ENCODE results near the gene MON1B. TPM values are rescaled to one million over a fixed set of nuclear protein-coding genes. Genes with fewer than 3 reads are reported as not detected.
A peak's percentile ranks its signal among the peaks of the same experiment; 100 is the strongest.
"Not testable (repeated sequence)": the region's sequence is repeated elsewhere in the genome, so short reads cannot be mapped to it uniquely, and the experiment has no call there.

Gene MON1B
- total RNA-seq, 2 experiments from 2014 or later: 58.0 to 63.4 TPM

DNA sequence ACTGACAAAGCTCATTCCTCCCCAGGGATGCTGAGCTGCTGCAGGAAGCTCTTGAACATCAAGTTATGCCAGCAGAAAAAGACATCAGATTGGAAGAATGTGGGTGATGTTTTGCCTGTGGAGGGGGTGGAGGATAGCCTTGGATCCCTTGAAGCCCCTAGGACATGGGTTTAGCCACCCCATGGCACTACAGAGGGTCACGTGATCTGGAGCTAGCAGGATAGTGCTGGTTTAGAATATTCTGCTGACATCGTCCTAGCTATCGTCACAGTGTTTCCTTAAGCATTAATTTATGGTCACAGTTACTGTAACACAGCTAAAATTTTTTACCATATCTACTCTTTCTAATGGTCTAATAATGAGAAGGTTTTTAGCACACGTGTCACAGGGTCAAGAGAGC is 20.2 kb upstream of the MON1B start:
- ATAC-seq: no peak
- Mint-ChIP-seq H3K27ac (no peak overlapping the region), H3K9me3 (ENCODE audit: low read depth) (no peaks in the 10 kb centered on the region), H3K4me3 (no peak overlapping the region), H3K36me3 (ENCODE audit: low read depth) (no peaks in the 10 kb centered on the region), H3K4me1 (no peaks in the 10 kb centered on the region), H3K27me3 (peaks cover 42% of the 10 kb centered on the region)
- CTCF ChIA-PET: interaction anchor here (0.6 to 4.0 kb wide), 27 partner anchors 10 to 1583 kb away, joined by 3 to 30 read pairs (median 4); no protein-coding TSS in a partner anchor
- intact Hi-C loops (cut with DNase I, micrococcal nuclease): loop anchor here in 1 of 2 experiments (1.0 to 10.0 kb wide), 4 partner anchors 126 to 1382 kb away; no protein-coding TSS in a partner anchor
- no peak for DNase-seq
- POLR2A ChIA-PET: interaction anchor here (0.6 kb wide), 1 partner anchor 76 kb away, joined by 3 read pairs; no protein-coding TSS in a partner anchor

DNA sequence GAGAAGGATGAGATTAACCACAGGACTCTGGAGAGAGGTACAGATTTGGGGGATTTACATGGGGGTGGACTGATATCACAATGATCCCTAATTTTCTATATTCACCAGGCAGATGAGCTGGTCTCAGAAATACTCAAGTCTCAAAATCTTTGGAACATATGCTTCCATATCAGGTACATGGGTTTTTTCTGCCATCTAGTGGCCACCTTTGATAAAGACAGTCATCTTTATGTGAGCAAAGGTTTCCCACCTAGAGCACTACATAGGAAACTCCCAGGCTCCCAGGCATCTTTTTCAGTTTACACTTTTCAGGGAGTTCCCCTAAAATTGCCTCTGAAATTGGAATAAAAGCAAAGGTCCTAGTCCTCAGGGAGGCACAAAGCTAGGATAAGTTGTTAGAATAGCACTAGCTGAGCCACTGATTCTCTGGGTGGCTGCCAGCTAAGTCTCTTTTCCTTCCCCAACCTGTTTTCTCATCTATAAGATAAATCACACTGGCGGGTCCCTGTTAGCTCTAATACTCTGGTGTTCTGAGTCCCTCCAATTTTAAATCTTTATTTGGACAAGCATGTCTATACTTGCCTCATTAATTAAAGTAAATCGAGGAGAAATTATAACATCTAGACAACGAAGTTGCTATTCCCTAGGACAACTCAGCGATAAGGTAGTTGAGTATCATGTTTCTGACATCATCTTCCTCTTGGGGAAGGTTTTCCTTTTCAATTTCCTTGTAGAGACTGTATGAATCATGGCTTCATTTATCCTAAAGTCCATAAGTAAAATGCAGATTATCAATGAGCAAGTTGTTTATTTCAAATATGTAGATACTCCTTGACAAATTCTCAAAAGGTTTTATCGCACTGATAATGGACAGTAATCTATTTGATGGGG is 19.0 kb upstream of the MON1B start:
- Mint-ChIP-seq H3K4me1 (no peaks in the 10 kb centered on the region), H3K4me3 (no peak overlapping the region), H3K9me3 (ENCODE audit: low read depth) (no peaks in the 10 kb centered on the region), H3K36me3 (ENCODE audit: low read depth) (no peaks in the 10 kb centered on the region), H3K27ac (no peak overlapping the region), H3K27me3 (peaks cover 47% of the 10 kb centered on the region)
- intact Hi-C loops (cut with DNase I, micrococcal nuclease): loop anchor here in 1 of 2 experiments (1.0 to 10.0 kb wide), 5 partner anchors 127 to 1383 kb away; no protein-coding TSS in a partner anchor
- CTCF ChIA-PET: interaction anchor here (0.7 to 4.0 kb wide), 23 partner anchors 9 to 1408 kb away, joined by 3 to 30 read pairs (median 4); no protein-coding TSS in a partner anchor
- DNase-seq (peak; percentile 27), ATAC-seq (peak; percentile 57)
- POLR2A ChIA-PET: interaction anchor here (0.6 kb wide), 1 partner anchor 78 kb away, joined by 3 read pairs; no protein-coding TSS in a partner anchor

- ChIA-PET POLR2A (no interaction called here), CTCF (interaction anchor here (1.0 kb wide), 1 partner anchor 1385 kb away, joined by 3 read pairs; no protein-coding TSS in a partner anchor)
- DNase-seq (no peak), ATAC-seq (no peak)
- H3K27me3 Mint-ChIP-seq: peaks cover 46% of the 10 kb centered on the region
- H3K9me3 Mint-ChIP-seq (ENCODE audit: low read depth): no peaks in the 10 kb centered on the region
- intact Hi-C loops (cut with DNase I, micrococcal nuclease): loop anchor here in 1 of 2 experiments (1.0 to 10.0 kb wide), 3 partner anchors 128 to 506 kb away; no protein-coding TSS in a partner anchor
- H3K36me3 Mint-ChIP-seq (ENCODE audit: low read depth): no peaks in the 10 kb centered on the region
- H3K27ac Mint-ChIP-seq: no peak overlapping the region
- H3K4me3 Mint-ChIP-seq: no peak overlapping the region
- no peaks in the 10 kb centered on the region for H3K4me1 Mint-ChIP-seq
Observed at GRCh38 chr16:77172951-77173350, 18.0 kb upstream of the MON1B start.

GRCh38 chr16:77183137-77183536 is 7.9 kb upstream of the MON1B start:
- peaks cover 11% of the 10 kb centered on the region for H3K27me3 Mint-ChIP-seq
- POLR2A ChIA-PET: no interaction called here
- H3K27ac Mint-ChIP-seq: no peak overlapping the region
- no peak for DNase-seq
- ATAC-seq: no peak
- intact Hi-C loops (cut with DNase I, micrococcal nuclease): no loop called here
- H3K9me3 Mint-ChIP-seq (ENCODE audit: low read depth): no peaks in the 10 kb centered on the region
- H3K36me3 Mint-ChIP-seq (ENCODE audit: low read depth): no peaks in the 10 kb centered on the region
- no peaks in the 10 kb centered on the region for H3K4me1 Mint-ChIP-seq
- no peak overlapping the region for H3K4me3 Mint-ChIP-seq
- CTCF ChIA-PET: no interaction called here

DNA sequence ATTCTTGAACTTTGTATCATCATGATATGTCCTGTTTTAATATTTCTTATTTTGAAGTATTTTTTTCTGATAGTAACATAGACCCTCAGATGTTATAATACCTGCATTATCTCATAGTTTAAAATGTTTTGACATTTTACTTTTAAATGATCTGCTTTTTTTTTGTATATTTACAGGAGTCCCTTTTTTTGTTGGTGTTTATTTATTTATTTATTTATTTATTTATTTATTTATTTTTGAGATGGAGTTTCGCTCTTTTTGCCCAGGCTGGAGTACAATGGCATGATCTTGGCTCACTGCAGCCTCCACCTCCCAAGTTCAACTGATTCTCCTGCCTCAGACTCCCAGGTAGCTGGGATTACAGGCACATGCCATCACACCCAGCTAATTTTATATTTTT is 4.7 kb upstream of the MON1B start:
- DNase-seq; ATAC-seq; intact Hi-C loops (cut with DNase I, micrococcal nuclease); H3K9me3 Mint-ChIP-seq (ENCODE audit: low read depth); POLR2A ChIA-PET; H3K27ac Mint-ChIP-seq; H3K4me1 Mint-ChIP-seq; H3K4me3 Mint-ChIP-seq; H3K36me3 Mint-ChIP-seq (ENCODE audit: low read depth); H3K27me3 Mint-ChIP-seq: not testable (repeated sequence)
- CTCF ChIA-PET: interaction anchor here (0.7 kb wide), 1 partner anchor 917 kb away, joined by 3 read pairs; no protein-coding TSS in a partner anchor

DNA sequence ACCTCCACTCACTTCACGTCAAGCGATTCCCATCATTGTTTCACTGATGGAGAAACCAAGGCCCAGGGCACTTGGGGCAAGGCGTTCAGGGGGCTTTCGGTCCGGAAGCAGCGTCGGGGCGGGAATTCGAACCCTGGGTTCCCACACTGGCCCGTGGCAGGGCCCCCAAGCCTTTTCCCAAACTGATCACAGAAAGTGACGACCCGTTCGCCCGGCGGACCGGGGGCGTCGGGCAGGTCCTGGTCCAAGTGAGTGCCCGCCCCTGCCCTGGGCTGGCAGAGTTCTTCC is 856 bp upstream of the MON1B start:
- no peaks in the 10 kb centered on the region for H3K9me3 Mint-ChIP-seq (ENCODE audit: low read depth)
- peaks cover 29% of the 10 kb centered on the region for H3K4me1 Mint-ChIP-seq
- peaks cover 37% of the 10 kb centered on the region for H3K36me3 Mint-ChIP-seq (ENCODE audit: low read depth)
- peak overlapping the region; percentile 99 for H3K4me3 Mint-ChIP-seq
- ChIA-PET POLR2A (interaction anchor here (0.6 to 1.6 kb wide), 2 partner anchors 1542 to 1567 kb away, joined by 4 to 5 read pairs; partner anchors contain the start of genes ADAT1, KARS1 and TERF2IP), CTCF (interaction anchor here (0.7 kb wide), 1 partner anchor 1123 kb away, joined by 3 read pairs; no protein-coding TSS in a partner anchor)
- peaks cover 6% of the 10 kb centered on the region for H3K27me3 Mint-ChIP-seq
- ATAC-seq: no peak
- peak overlapping the region; percentile 98 for H3K27ac Mint-ChIP-seq
- no peak for DNase-seq
- intact Hi-C loops (cut with DNase I, micrococcal nuclease): loop anchor here (1.0 to 5.0 kb wide), 10 partner anchors 22 to 1757 kb away; partner anchors contain the start of genes CFDP1 (in 1 of the 2), GABARAPL2 (in 1 of the 2), NUDT7 (in 1 of the 2) and TMEM231 (in 1 of the 2)

- ChIA-PET POLR2A (interaction anchor here (1.0 to 1.6 kb wide), 2 partner anchors 21 to 1543 kb away, joined by 3 to 5 read pairs; partner anchors contain the start of genes KARS1 and TERF2IP), CTCF (interaction anchor here (0.7 kb wide), 1 partner anchor 1626 kb away, joined by 3 read pairs; no protein-coding TSS in a partner anchor)
- intact Hi-C loops (cut with DNase I, micrococcal nuclease): loop anchor here (1.0 to 5.0 kb wide), 9 partner anchors 21 to 1727 kb away; partner anchors contain the start of genes NUDT7 (in 2 of the 2), ADAT1 (in 1 of the 2), TMEM170A (in 1 of the 2) and TMEM231 (in 1 of the 2)
- ATAC-seq (no peak), DNase-seq (peak; percentile 43)
- Mint-ChIP-seq H3K9me3 (ENCODE audit: low read depth) (no peaks in the 10 kb centered on the region), H3K27me3 (peaks cover 2% of the 10 kb centered on the region), H3K27ac (peak overlapping the region; percentile 98), H3K4me1 (peaks cover 29% of the 10 kb centered on the region), H3K4me3 (peak overlapping the region; percentile 99), H3K36me3 (ENCODE audit: low read depth) (peaks cover 47% of the 10 kb centered on the region)
Observed at GRCh38 chr16:77191259-77191969, 424 bp downstream of the MON1B start.

DNA sequence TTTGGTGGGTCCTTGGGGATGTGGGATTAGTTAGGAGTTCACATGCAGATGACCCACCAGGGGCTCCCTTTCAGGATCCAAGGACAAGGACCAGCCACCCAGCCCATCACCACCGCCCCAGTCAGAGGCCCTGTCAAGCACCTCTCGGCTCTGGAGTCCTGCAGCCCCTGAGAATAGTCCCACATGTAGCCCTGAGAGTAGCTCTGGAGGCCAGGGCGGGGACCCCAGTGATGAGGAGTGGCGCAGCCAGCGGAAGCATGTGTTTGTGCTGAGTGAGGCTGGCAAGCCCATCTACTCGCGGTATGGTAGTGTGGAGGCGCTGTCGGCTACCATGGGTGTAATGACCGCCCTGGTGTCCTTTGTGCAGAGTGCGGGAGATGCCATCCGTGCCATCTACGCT is 2.4 kb downstream of the MON1B start:
- DNase-seq (no peak), ATAC-seq (no peak)
- ChIA-PET CTCF (interaction anchor here (0.5 kb wide), 1 partner anchor 23 kb away, joined by 3 read pairs; no protein-coding TSS in a partner anchor), POLR2A (no interaction called here)
- Mint-ChIP-seq H3K9me3 (ENCODE audit: low read depth) (no peaks in the 10 kb centered on the region), H3K27me3 (no peaks in the 10 kb centered on the region), H3K4me1 (peaks cover 29% of the 10 kb centered on the region), H3K4me3 (no peak overlapping the region), H3K36me3 (ENCODE audit: low read depth) (peaks cover 60% of the 10 kb centered on the region), H3K27ac (no peak overlapping the region)
- intact Hi-C loops (cut with DNase I, micrococcal nuclease): loop anchor here in 1 of 2 experiments (5.0 kb wide), 2 partner anchors 529 to 1676 kb away; partner anchors contain the start of gene NUDT7

- intact Hi-C loops (cut with DNase I, micrococcal nuclease): loop anchor here in 1 of 2 experiments (5.0 kb wide), 2 partner anchors 528 to 1677 kb away; partner anchors contain the start of gene NUDT7
- Mint-ChIP-seq H3K27me3 (no peaks in the 10 kb centered on the region), H3K36me3 (ENCODE audit: low read depth) (peaks cover 68% of the 10 kb centered on the region), H3K4me1 (peaks cover 25% of the 10 kb centered on the region), H3K4me3 (no peak overlapping the region), H3K9me3 (ENCODE audit: low read depth) (no peaks in the 10 kb centered on the region), H3K27ac (no peak overlapping the region)
- DNase-seq (no peak), ATAC-seq (no peak)
- ChIA-PET CTCF (no interaction called here), POLR2A (no interaction called here)
Observed at GRCh38 chr16:77194295-77195231, 3.6 kb downstream of the MON1B start.

GRCh38 chr16:77195411-77195810 is 4.4 kb downstream of the MON1B start:
- CTCF ChIA-PET: no interaction called here
- POLR2A ChIA-PET: no interaction called here

More at GRCh38 chr16:77195411-77195810, 4.4 kb downstream of the MON1B start:
- H3K9me3 Mint-ChIP-seq (ENCODE audit: low read depth): no peaks in the 10 kb centered on the region
- H3K36me3 Mint-ChIP-seq (ENCODE audit: low read depth): peaks cover 70% of the 10 kb centered on the region
- no peak for ATAC-seq
- H3K4me1 Mint-ChIP-seq: peaks cover 25% of the 10 kb centered on the region
- H3K27me3 Mint-ChIP-seq: no peaks in the 10 kb centered on the region
- no peak overlapping the region for H3K27ac Mint-ChIP-seq
- no peak for DNase-seq
- no peak overlapping the region for H3K4me3 Mint-ChIP-seq
- intact Hi-C loops (cut with DNase I, micrococcal nuclease): no loop called here

All from activated CD4-positive, alpha-beta T cell treated with anti-CD3 and anti-CD28 coated beads for 36 hours (primary cell).